Measurements from ENCODE around the gene PAH. TPM values are rescaled to one million over a fixed set of nuclear protein-coding genes. Genes with fewer than 3 reads are reported as not detected.

The PAH gene
- total and polyA plus RNA-seq, 2 of the 8 experiments (the other 6 are each of a cell fraction or from before 2014, with no cell fraction given), result 3.9 to 9.0 TPM

- DNase-seq (ENCODE audit: low read depth in 1 of 2, low spot score in 2 of 2), result no peak
- Histone ChIP-seq H3K27ac (ENCODE audit: low read depth, low read length) (no peak overlapping the region), H2AFZ (ENCODE audit: low read length) (no peak overlapping the region), H4K5ac (ENCODE audit: insufficient read length, low read depth, low read length) (no peak overlapping the region), H3K56ac (replicated peaks; ENCODE audit: insufficient read length, low read depth, low read length) (no peak overlapping the region), H2BK20ac (ENCODE audit: low read length) (no peak overlapping the region), H3K27me3 (replicated peaks in 1 of 4; ENCODE audit: control insufficient read depth in 3 of 4, extremely low read depth in 1 of 4, insufficient read depth in 3 of 4, low read length in 3 of 4) (no peaks in the 10 kb centered on the region), H3K4me2 (ENCODE audit: insufficient read depth in 1 of 2, low read depth in 2 of 2, low read length in 2 of 2) (no peak overlapping the region), H3K9ac (replicated peaks in 1 of 4; ENCODE audit: extremely low read depth in 1 of 4, low read depth in 3 of 4, low read length in 3 of 4) (no peak overlapping the region), H3K4me3 (ENCODE audit: extremely low read depth in 1 of 4, insufficient read depth in 2 of 4, low read depth in 3 of 4, low read length in 4 of 4) (no peak overlapping the region), H2BK5ac (ENCODE audit: low read depth, low read length) (no peak overlapping the region), H3K18ac (ENCODE audit: extremely low read depth, low read length) (no peak overlapping the region), H3K79me1 (ENCODE audit: low read depth, low read length) (no peaks in the 10 kb centered on the region), H4K20me1 (replicated peaks in 1 of 2; ENCODE audit: control insufficient read depth in 1 of 2, insufficient read depth in 2 of 2, low read length in 2 of 2) (no peaks in the 10 kb centered on the region), H3K14ac (ENCODE audit: insufficient read length) (no peak overlapping the region), H4K8ac (ENCODE audit: extremely low read depth, insufficient read depth, low read length) (no peak overlapping the region), H3K4ac (replicated peaks; ENCODE audit: insufficient read length, low read depth, low read length) (no peak overlapping the region), H3K79me2 (ENCODE audit: control insufficient read depth in 1 of 2, insufficient read depth in 2 of 2, low read length in 2 of 2) (no peaks in the 10 kb centered on the region), H3K9me3 (ENCODE audit: insufficient read depth in 2 of 2, low read depth in 1 of 2, low read length in 1 of 2) (no peaks in the 10 kb centered on the region), H2AK5ac (ENCODE audit: low read depth, low read length) (no peak overlapping the region), H2BK12ac (ENCODE audit: low read depth, low read length) (no peak overlapping the region), H3K23me2 (ENCODE audit: low read depth, low read length) (no peaks in the 10 kb centered on the region), H3K36me3 (ENCODE audit: control insufficient read depth in 2 of 4, insufficient read depth in 4 of 4, low read length in 3 of 4) (no peaks in the 10 kb centered on the region), H2BK15ac (ENCODE audit: low read length) (no peak overlapping the region), H3K4me1 (replicated peaks in 1 of 4; ENCODE audit: control insufficient read depth in 3 of 4, insufficient read depth in 4 of 4, low read length in 3 of 4) (no peaks in the 10 kb centered on the region), H3K23ac (ENCODE audit: insufficient read length) (no peak overlapping the region), H4K91ac (replicated peaks; ENCODE audit: insufficient read length, low read length) (no peak overlapping the region), H2BK120ac (replicated peaks; ENCODE audit: low read depth, low read length) (no peak overlapping the region)
- ChIA-PET CTCF (ENCODE audit: partially characterized antibody) (interaction anchor here (0.7 to 3.5 kb wide), 8 partner anchors 11 to 90 kb away, joined by 3 to 14 read pairs (median 3); no protein-coding TSS in a partner anchor), POLR2A (ENCODE audit: partially characterized antibody) (no interaction called here)
- no peak for FAIRE-seq
- TF ChIP-seq EP300 (IDR thresholded peaks at IDR 0.05; ENCODE audit: borderline replicate concordance in 1 of 2, low read depth in 2 of 2, low read length in 2 of 2) (no peak), HDAC6 (IDR thresholded peaks at IDR 0.05; ENCODE audit: low read depth, low read length) (no peak)
- 68% methylated on average over 4 of the region's 4 CpGs; no CpG with 5 or more reads in 1 of the 2 experiments for whole genome bisulfite sequencing, 2 experiments (ENCODE audit: extremely low coverage in 1 of 2, insufficient coverage in 1 of 2, insufficient read length in 1 of 2, insufficient replicate concordance in 2 of 2, low coverage in 1 of 2, low lambda C conversion rate in 2 of 2, missing lambda C conversion rate in 1 of 2)
These were observed 67.2 kb downstream of the PAH start for GRCh38 chr12:102849722-102850447.

Measured in H1 (cell line).